Skeletal muscle tissue (tissue), 4 donors: ENCODE results near the gene PIP4K2C. TPM values are rescaled to one million over a fixed set of nuclear protein-coding genes. Genes with fewer than 3 reads are reported as not detected.
"Not testable (repeated sequence)": the region's sequence is repeated elsewhere in the genome, so short reads cannot be mapped to it uniquely, and the experiment has no call there.

Experiments
- H3K27ac ChIP-seq: one replicate; pipeline ENCODE4 v1.7.0; 2013; ENCODE audit warnings: mild to moderate bottlenecking, low read depth, low read length, inconsistent platforms
- H3K27me3 ChIP-seq, 3 donors: one replicate each; pipeline ENCODE4 v1.7.0; 2013; ENCODE audit warnings: low read length in 3 of 3; ENCODE audit not compliant: control insufficient read depth in 3 of 3, insufficient read depth in 3 of 3
- H3K36me3 ChIP-seq, 3 donors: one replicate each; pipeline ENCODE4 v1.7.0; 2013; ENCODE audit warnings: low read length in 3 of 3; ENCODE audit not compliant: control insufficient read depth in 3 of 3, insufficient read depth in 3 of 3
- H3K4me1 ChIP-seq, 3 donors: one replicate each; pipeline ENCODE4 v1.7.0; 2013; ENCODE audit warnings: low read length in 3 of 3, mild to moderate bottlenecking in 3 of 3; ENCODE audit not compliant: control insufficient read depth in 3 of 3, insufficient read depth in 3 of 3
- H3K4me3 ChIP-seq, 3 donors: one replicate each; pipeline ENCODE4 v1.7.0; 2013; ENCODE audit warnings: low read length in 3 of 3
- H3K9ac ChIP-seq, 3 donors: one replicate each; pipeline ENCODE4 v1.7.0; 2013; ENCODE audit warnings: low read length in 3 of 3, mild to moderate bottlenecking in 3 of 3, moderate library complexity in 2 of 3, low read depth in 1 of 3
- H3K9me3 ChIP-seq, 3 donors: one replicate each; pipeline ENCODE4 v1.7.0; 2013; ENCODE audit warnings: low read length in 3 of 3; ENCODE audit not compliant: control insufficient read depth in 3 of 3
- total RNA-seq: library from RNA; depleted of rRNA; stranded (reverse); fragments of >200 nt; gene quantifications from one replicate; pipeline ENCODE4 v1.2.3, GENCODE V29; 2014
- donor health status: Osteomylitis.

Gene PIP4K2C
- total RNA-seq, 1 donor from 2014 or later = 5.7 TPM

GRCh38 chr12:57612711-57613426, 21.9 kb downstream of the PIP4K2C start:
- Histone ChIP-seq H3K9ac (no peak overlapping the region), H3K4me3 (no peak overlapping the region), H3K27ac (no peak overlapping the region), H3K27me3 (peaks cover 33 to 65% (median 59%) of the 10 kb centered on the region in 3 donors), H3K9me3 (no peaks in the 10 kb centered on the region), H3K36me3 (peaks cover 0 to 9% (median 8%) of the 10 kb centered on the region in 3 donors), H3K4me1 (peaks cover 10 to 22% (median 13%) of the 10 kb centered on the region in 3 donors)

GRCh38 chr12:57613427-57614109, 22.6 kb downstream of the PIP4K2C start:
- Histone ChIP-seq H3K9ac (no peak overlapping the region), H3K27ac (no peak overlapping the region), H3K27me3 (peaks cover 34 to 64% (median 63%) of the 10 kb centered on the region in 3 donors), H3K9me3 (no peaks in the 10 kb centered on the region), H3K4me1 (peaks cover 10 to 22% (median 10%) of the 10 kb centered on the region in 3 donors), H3K4me3 (no peak overlapping the region), H3K36me3 (peaks cover 0 to 9% (median 5%) of the 10 kb centered on the region in 3 donors)

- H3K27ac ChIP-seq = no peak overlapping the region
Observed at GRCh38 chr12:57614178-57614947, 23.4 kb downstream of the PIP4K2C start.

GRCh38 chr12:57614948-57615500, 24.0 kb downstream of the PIP4K2C start:
- Histone ChIP-seq H3K4me3 (no peak overlapping the region), H3K9ac (no peak overlapping the region), H3K9me3 (no peaks in the 10 kb centered on the region), H3K36me3 (peaks cover 0 to 9% (median 5%) of the 10 kb centered on the region in 3 donors), H3K4me1 (peaks cover 8 to 22% (median 15%) of the 10 kb centered on the region in 3 donors), H3K27me3 (peaks cover 48 to 73% (median 69%) of the 10 kb centered on the region in 3 donors), H3K27ac (no peak overlapping the region)

More at GRCh38 chr12:57614178-57614947, 23.4 kb downstream of the PIP4K2C start:
- Histone ChIP-seq H3K9me3 (no peaks in the 10 kb centered on the region), H3K4me1 (peaks cover 8 to 20% (median 10%) of the 10 kb centered on the region in 3 donors), H3K36me3 (peaks cover 0 to 9% (median 5%) of the 10 kb centered on the region in 3 donors), H3K4me3 (no peak overlapping the region), H3K27me3 (peaks cover 41 to 67% (median 63%) of the 10 kb centered on the region in 3 donors), H3K9ac (no peak overlapping the region)

- Histone ChIP-seq H3K36me3 (peaks cover 0 to 9% (median 5%) of the 10 kb centered on the region in 3 donors), H3K4me1 (peaks cover 4 to 21% (median 13%) of the 10 kb centered on the region in 3 donors), H3K9me3 (no peaks in the 10 kb centered on the region), H3K4me3 (no peak overlapping the region), H3K9ac (no peak overlapping the region), H3K27me3 (peaks cover 54 to 75% (median 73%) of the 10 kb centered on the region in 3 donors), H3K27ac (no peak overlapping the region)
Observed at GRCh38 chr12:57615637-57616036, 24.6 kb downstream of the PIP4K2C start.

- Histone ChIP-seq H3K27ac (no peak overlapping the region), H3K4me1 (peaks cover 8 to 27% (median 16%) of the 10 kb centered on the region in 3 donors), H3K36me3 (peaks cover 0 to 9% (median 5%) of the 10 kb centered on the region in 3 donors), H3K4me3 (no peak overlapping the region), H3K9me3 (no peaks in the 10 kb centered on the region), H3K9ac (no peak overlapping the region), H3K27me3 (peaks cover 60 to 77% (median 77%) of the 10 kb centered on the region in 3 donors)
Observed at GRCh38 chr12:57616383-57617101, 25.6 kb downstream of the PIP4K2C start.

- Histone ChIP-seq H3K4me1 (peaks cover 14 to 24% (median 22%) of the 10 kb centered on the region in 3 donors), H3K4me3 (no peak overlapping the region)
Observed at GRCh38 chr12:57617942-57618341, 26.9 kb downstream of the PIP4K2C start.

GRCh38 chr12:57618431-57618830, 27.4 kb downstream of the PIP4K2C start:
- H3K27ac ChIP-seq, H3K9ac ChIP-seq, H3K4me3 ChIP-seq, H3K36me3 ChIP-seq, H3K9me3 ChIP-seq: not testable (repeated sequence)
- H3K27me3 ChIP-seq = peaks cover 67 to 79% (median 76%) of the 10 kb centered on the region in 3 donors
- H3K4me1 ChIP-seq = peaks cover 14 to 23% (median 20%) of the 10 kb centered on the region in 3 donors

More at GRCh38 chr12:57617942-57618341, 26.9 kb downstream of the PIP4K2C start:
- Histone ChIP-seq H3K9me3 (no peaks in the 10 kb centered on the region), H3K27me3 (peaks cover 66 to 79% (median 78%) of the 10 kb centered on the region in 3 donors), H3K27ac (no peak overlapping the region), H3K36me3 (peaks cover 0 to 9% (median 5%) of the 10 kb centered on the region in 3 donors), H3K9ac (no peak overlapping the region)

GRCh38 chr12:57618966-57619433, 28.0 kb downstream of the PIP4K2C start:
- Histone ChIP-seq H3K9ac (no peak overlapping the region), H3K36me3 (peaks cover 0 to 9% (median 5%) of the 10 kb centered on the region in 3 donors), H3K9me3 (no peaks in the 10 kb centered on the region), H3K4me1 (peaks cover 14 to 20% (median 19%) of the 10 kb centered on the region in 3 donors), H3K27me3 (peaks cover 67 to 85% (median 76%) of the 10 kb centered on the region in 3 donors), H3K27ac (no peak overlapping the region), H3K4me3 (no peak overlapping the region)
